OCI-LY7 (cell line): Measurements from ENCODE around the gene PLA2G12A. TPM values are rescaled to one million over a fixed set of nuclear protein-coding genes. Genes with fewer than 3 reads are reported as not detected.

ENCODE experiments used
- BruUV-seq: library from RNA; stranded (reverse); fragments of 400-500 nt; replicated peaks from 2 replicates; lab custom pipeline; 2021; lab: Mats Ljungman, UMichigan
- CTCF ChIA-PET: fragments of 300-600 bp; sonication (Branson Sonifier 250); formaldehyde crosslinking; loops from one replicate; lab custom pipeline; 2022; ENCODE audit warnings: antibody characterized with exemption; ENCODE audit not compliant: unreplicated experiment; lab: Charles Lee
- POLR2A ChIA-PET: fragments of 300-600 bp; sonication (Branson Sonifier 250); formaldehyde crosslinking; loops from one replicate; lab custom pipeline; 2022; ENCODE audit warnings: antibody characterized with exemption; lab: Charles Lee
- DNase-seq: peaks from one replicate; pipeline ENCODE4 v3.0.0-alpha.2; 2015; ENCODE audit warnings: low spot score
- H2AFZ ChIP-seq: fragments of 200-600 bp; sonication (generic), shearing (Covaris generic); 2 replicates; pipeline ENCODE4 v1.6.1; 2014; ENCODE audit warnings: mild to moderate bottlenecking, antibody characterized with exemption, low read length, moderate library complexity
- H3K27ac ChIP-seq: fragments of 200-600 bp; sonication (generic); 2 replicates; pipeline ENCODE4 v1.5.1; 2014; ENCODE audit warnings: mixed run types, low read depth, mild to moderate bottlenecking, moderate library complexity, low read length, inconsistent platforms; ENCODE audit not compliant: poor library complexity, severe bottlenecking
- H3K36me3 ChIP-seq: fragments of 200-600 bp; sonication (generic); 2 replicates; pipeline ENCODE4 v1.6.1; 2014; ENCODE audit warnings: mild to moderate bottlenecking, antibody characterized with exemption, low read length, moderate library complexity, mixed read lengths; ENCODE audit not compliant: insufficient read depth
- H3K4me1 ChIP-seq: fragments of 200-600 bp; sonication (generic); 2 replicates; pipeline ENCODE4 v1.5.1; 2014; ENCODE audit warnings: mild to moderate bottlenecking, low read length; ENCODE audit not compliant: insufficient read depth, poor library complexity, severe bottlenecking
- H3K4me2 ChIP-seq: fragments of 200-600 bp; sonication (generic); 2 replicates; pipeline ENCODE4 v1.6.1; 2014; ENCODE audit warnings: mild to moderate bottlenecking, low read length
- H3K4me3 ChIP-seq: fragments of 200-600 bp; sonication (generic); 2 replicates; pipeline ENCODE4 v1.5.1; 2014; ENCODE audit warnings: mild to moderate bottlenecking, low read depth, low read length; ENCODE audit not compliant: poor library complexity, severe bottlenecking
- H3K79me2 ChIP-seq: fragments of 200-600 bp; sonication (generic); 2 replicates; pipeline ENCODE4 v1.6.1; 2016; ENCODE audit warnings: low read depth, mild to moderate bottlenecking, low read length, moderate library complexity, mixed read lengths; ENCODE audit not compliant: insufficient read depth
- H3K9me2 ChIP-seq: fragments of 200-600 bp; sonication (generic); 2 replicates; pipeline ENCODE4 v1.6.1; 2016; ENCODE audit warnings: mild to moderate bottlenecking, low read length, mixed read lengths; ENCODE audit not compliant: insufficient read depth
- H3K9me3 ChIP-seq: fragments of 200-600 bp; sonication (generic); 2 replicates; pipeline ENCODE4 v1.6.1; 2014; ENCODE audit warnings: mild to moderate bottlenecking, mixed run types, low read length, mixed read lengths
- H4K20me1 ChIP-seq: fragments of 200-600 bp; sonication (generic); 2 replicates; pipeline ENCODE4 v1.6.1; 2014; ENCODE audit warnings: mild to moderate bottlenecking, antibody characterized with exemption, low read length, moderate library complexity, mixed read lengths; ENCODE audit not compliant: insufficient read depth
- CTCF ChIP-seq: fragments of 200-600 bp; sonication (generic); conservative IDR thresholded peaks from 2 replicates; pipeline ENCODE4 v1.5.1; 2014; ENCODE audit warnings: mild to moderate bottlenecking, antibody characterized with exemption, low read length, moderate library complexity, mixed read lengths
- EZH2phosphoT487 ChIP-seq: fragments of 200-600 bp; sonication (generic); IDR thresholded peaks from 2 replicates; pipeline ENCODE4 v1.6.1; 2018; ENCODE audit warnings: low read depth, borderline replicate concordance, mild to moderate bottlenecking, mixed run types, antibody characterized with exemption, low read length, moderate library complexity, mixed read lengths
- intact Hi-C: fragments of 100-400 bp; cut with micrococcal nuclease; formaldehyde crosslinking; loops from one replicate; pipeline ENCODE4 v1.10.0; 2022; ENCODE audit not compliant: unreplicated experiment
- total RNA-seq, 2 experiments: library from RNA; depleted of rRNA in 1 of 2; stranded (reverse); fragments of >200 nt in 1 of 2; shearing (Covaris generic) in 1 of 2; gene quantifications; 2 replicates each; pipeline ENCODE4 v1.2.3, GENCODE V29; 2014 to 2022

PLA2G12A gene
- total RNA-seq, 2 experiments from 2014 or later, result 18.1 to 35.9 TPM

DNA sequence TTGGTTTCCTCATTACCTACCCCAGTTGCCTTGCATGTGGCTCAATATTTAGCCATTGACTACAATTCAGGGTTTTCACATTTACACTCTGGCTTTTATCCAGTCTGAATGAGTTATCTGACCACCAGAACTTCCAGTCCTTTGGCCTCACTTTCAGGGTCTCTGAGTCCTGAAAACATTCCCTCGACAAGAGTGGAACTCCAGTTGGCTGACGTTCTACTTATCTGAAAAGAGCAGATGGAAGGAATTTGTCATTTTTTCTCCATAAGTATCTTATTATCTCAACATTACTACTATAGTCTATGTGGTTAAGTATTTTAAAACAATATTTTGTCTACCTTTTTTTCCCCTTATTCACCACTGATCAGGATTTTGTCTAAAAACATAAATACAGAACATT lies 21.4 kb downstream of the PLA2G12A start:
- Histone ChIP-seq H3K9me3 (no peaks in the 10 kb centered on the region), H3K4me3 (no peak overlapping the region), H3K36me3 (peaks cover 21% of the 10 kb centered on the region; the same call in 1 of the 2 replicates), H3K79me2 (no peaks in the 10 kb centered on the region), H4K20me1 (0 out of 2 replicates have a peak, but pooled peaks cover 4% of the 10 kb centered on the region), H2AFZ (no peak overlapping the region), H3K27ac (no peak overlapping the region), H3K9me2 (no peaks in the 10 kb centered on the region), H3K4me2 (no peak overlapping the region), H3K4me1 (peaks cover 10% of the 10 kb centered on the region)
- ChIA-PET POLR2A (interaction anchor here (0.5 to 0.6 kb wide), 2 partner anchors 142 to 284 kb away, joined by 3 to 6 read pairs; no protein-coding TSS in a partner anchor), CTCF (no interaction called here)
- TF ChIP-seq CTCF (no peak), EZH2phosphoT487 (no peak)
- DNase-seq, result no peak
- BruUV-seq, result no TSS peak
- intact Hi-C loops, result loop anchor here (10.0 kb wide), 1 partner anchor 486 kb away; the partner anchor contains the start of gene ELOVL6

- intact Hi-C loops, result loop anchor here (1.0 to 10.0 kb wide), 7 partner anchors 25 to 491 kb away; partner anchors contain the start of genes ELOVL6, GAR1 and SEC24B
- Histone ChIP-seq H3K36me3 (peaks cover 4% of the 10 kb centered on the region; the same call in 1 of the 2 replicates), H3K4me3 (peak overlapping the region; percentile 75), H3K4me2 (peak overlapping the region; percentile 75), H3K9me2 (no peaks in the 10 kb centered on the region), H2AFZ (peak overlapping the region; percentile 86; the same call in 1 of the 2 replicates), H3K79me2 (no peaks in the 10 kb centered on the region), H3K9me3 (no peaks in the 10 kb centered on the region), H4K20me1 (no peaks in the 10 kb centered on the region), H3K27ac (no peak overlapping the region), H3K4me1 (peaks cover 18% of the 10 kb centered on the region)
- no TSS peak for BruUV-seq
- TF ChIP-seq CTCF (no peak), EZH2phosphoT487 (no peak)
- CTCF ChIA-PET, result no interaction called here
- POLR2A ChIA-PET, result interaction anchor here (0.7 to 1.5 kb wide), 4 partner anchors 10 to 28 kb away, joined by 3 to 5 read pairs (median 4); no protein-coding TSS in a partner anchor
- no peak for DNase-seq
Observed at GRCh38 chr4:109703664-109704361, 26.1 kb downstream of the PLA2G12A start.
